Measurements from ENCODE around the gene DEF6.

Gene DEF6

DNA sequence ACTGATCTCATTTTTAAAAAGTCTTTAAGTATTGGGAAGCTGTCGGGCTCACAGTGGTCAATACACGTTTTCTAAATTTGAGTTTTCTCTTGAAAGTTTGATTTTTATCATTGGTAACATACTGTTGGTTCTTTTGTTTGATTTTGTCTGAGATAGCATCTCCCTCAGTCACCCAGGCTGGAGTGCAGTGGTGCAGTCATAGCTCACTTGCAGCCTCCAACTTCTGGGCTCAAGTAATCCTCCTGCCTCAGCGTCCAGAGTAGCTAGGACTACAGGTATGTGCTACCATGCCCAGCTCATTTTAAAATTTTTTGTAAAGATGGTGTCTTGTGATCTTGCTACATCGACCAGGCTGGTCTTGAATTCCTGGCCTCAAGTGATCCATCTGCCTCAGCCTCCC, 53.8 kb downstream of the DEF6 start:
- Histone ChIP-seq H3K9ac (ENCODE audit: low read length) (no peak overlapping the region), H3K79me2 (ENCODE audit: low read length) (no peaks in the 10 kb centered on the region), H3K9me3 (ENCODE audit: insufficient read depth, low read length) (no peaks in the 10 kb centered on the region), H3K36me3 (replicated peaks; ENCODE audit: low read depth, low read length) (peaks cover 16% of the 10 kb centered on the region), H3K4me1 (ENCODE audit: low read length) (peaks cover 15% of the 10 kb centered on the region), H3K4me2 (ENCODE audit: low read length) (no peak overlapping the region), H3K27me3 (ENCODE audit: low read depth, low read length) (no peaks in the 10 kb centered on the region), H3K27ac (ENCODE audit: low read length) (no peak overlapping the region), H2AFZ (ENCODE audit: low read depth, low read length) (no peak overlapping the region), H4K20me1 (ENCODE audit: insufficient read depth, low read length) (peaks cover 2% of the 10 kb centered on the region; the same call in 1 of the 2 replicates), H3K4me3 (ENCODE audit: low read length) (no peak overlapping the region)
- TF ChIP-seq EZH2phosphoT487 (IDR thresholded peaks at IDR 0.05; ENCODE audit: low read depth), result no peak
- TF ChIP-seq, protein P1, sequence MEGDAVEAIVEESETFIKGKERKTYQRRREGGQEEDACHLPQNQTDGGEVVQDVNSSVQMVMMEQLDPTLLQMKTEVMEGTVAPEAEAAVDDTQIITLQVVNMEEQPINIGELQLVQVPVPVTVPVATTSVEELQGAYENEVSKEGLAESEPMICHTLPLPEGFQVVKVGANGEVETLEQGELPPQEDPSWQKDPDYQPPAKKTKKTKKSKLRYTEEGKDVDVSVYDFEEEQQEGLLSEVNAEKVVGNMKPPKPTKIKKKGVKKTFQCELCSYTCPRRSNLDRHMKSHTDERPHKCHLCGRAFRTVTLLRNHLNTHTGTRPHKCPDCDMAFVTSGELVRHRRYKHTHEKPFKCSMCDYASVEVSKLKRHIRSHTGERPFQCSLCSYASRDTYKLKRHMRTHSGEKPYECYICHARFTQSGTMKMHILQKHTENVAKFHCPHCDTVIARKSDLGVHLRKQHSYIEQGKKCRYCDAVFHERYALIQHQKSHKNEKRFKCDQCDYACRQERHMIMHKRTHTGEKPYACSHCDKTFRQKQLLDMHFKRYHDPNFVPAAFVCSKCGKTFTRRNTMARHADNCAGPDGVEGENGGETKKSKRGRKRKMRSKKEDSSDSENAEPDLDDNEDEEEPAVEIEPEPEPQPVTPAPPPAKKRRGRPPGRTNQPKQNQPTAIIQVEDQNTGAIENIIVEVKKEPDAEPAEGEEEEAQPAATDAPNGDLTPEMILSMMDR (IDR thresholded peaks at IDR 0.05; ENCODE audit: low read depth, low read length), result no peak

DNA sequence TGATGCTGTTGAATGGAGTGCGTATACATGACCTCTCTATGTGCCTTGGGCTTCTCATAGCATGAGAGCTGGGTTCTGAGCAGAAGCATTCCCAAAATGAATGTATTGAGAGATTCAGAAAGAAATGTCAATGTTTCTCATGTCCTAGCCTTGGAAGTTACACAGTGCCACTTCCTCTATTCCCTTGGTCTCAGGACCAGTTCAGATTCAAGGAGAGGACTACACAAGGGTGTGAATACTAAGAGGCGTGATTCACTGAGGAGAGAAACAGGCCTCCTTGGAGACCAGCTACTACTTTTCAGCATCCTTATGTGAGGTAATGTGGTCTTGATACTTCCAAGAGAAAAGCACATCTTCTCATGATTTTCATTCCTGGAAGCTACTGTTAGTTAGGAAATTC, 55.1 kb downstream of the DEF6 start:
- Histone ChIP-seq H3K9ac (ENCODE audit: low read length) (no peak overlapping the region), H3K27me3 (ENCODE audit: low read depth, low read length) (no peaks in the 10 kb centered on the region), H3K4me1 (ENCODE audit: low read length) (peaks cover 11% of the 10 kb centered on the region), H4K20me1 (ENCODE audit: insufficient read depth, low read length) (no peaks in the 10 kb centered on the region), H3K4me3 (ENCODE audit: low read length) (no peak overlapping the region), H3K27ac (ENCODE audit: low read length) (no peak overlapping the region), H3K79me2 (ENCODE audit: low read length) (no peaks in the 10 kb centered on the region), H3K4me2 (ENCODE audit: low read length) (no peak overlapping the region), H3K36me3 (replicated peaks; ENCODE audit: low read depth, low read length) (peaks cover 12% of the 10 kb centered on the region), H2AFZ (ENCODE audit: low read depth, low read length) (no peak overlapping the region), H3K9me3 (ENCODE audit: insufficient read depth, low read length) (no peaks in the 10 kb centered on the region)
- TF ChIP-seq EZH2phosphoT487 (IDR thresholded peaks at IDR 0.05; ENCODE audit: low read depth), result no peak
- TF ChIP-seq, protein P1 (IDR thresholded peaks at IDR 0.05; ENCODE audit: low read depth, low read length), result no peak

DNA sequence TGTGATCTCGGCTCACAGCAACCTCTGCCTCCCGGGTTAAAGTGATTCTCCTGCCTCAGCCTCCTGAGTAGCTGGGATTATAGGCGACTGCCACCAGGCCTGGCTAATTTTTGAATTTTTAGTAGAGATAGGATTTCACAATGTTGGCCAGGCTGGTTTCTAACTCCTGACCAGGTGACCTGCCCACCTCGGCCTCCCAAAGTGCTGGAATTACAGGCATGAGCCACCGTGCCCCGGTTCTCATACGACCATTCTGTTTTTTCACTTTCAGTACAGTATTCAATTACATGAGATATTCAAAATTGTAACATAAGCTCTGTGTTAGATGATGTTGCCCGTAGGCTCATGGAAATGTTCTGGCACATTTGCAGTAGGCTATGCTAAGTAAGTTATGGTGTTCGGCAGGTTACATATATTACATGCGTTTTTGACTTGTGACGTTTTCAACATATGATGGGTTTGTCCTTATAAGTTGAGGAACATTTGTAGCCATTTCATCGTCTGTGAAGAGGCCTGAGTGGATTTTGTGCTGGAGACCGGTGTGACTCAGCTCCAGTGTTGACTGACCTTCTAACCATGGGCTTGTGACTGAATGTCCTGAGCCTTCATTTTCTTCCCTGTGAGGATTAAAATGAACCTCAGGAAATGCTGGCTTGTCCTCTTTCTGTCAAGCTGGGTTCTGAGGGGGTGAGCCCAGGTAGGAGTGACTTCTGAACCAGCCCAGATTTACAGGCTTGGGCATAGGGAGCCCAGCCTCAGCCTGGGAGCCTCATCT, 56.9 kb downstream of the DEF6 start:
- Histone ChIP-seq H3K4me2 (ENCODE audit: low read length) (no peak overlapping the region), H3K27ac (ENCODE audit: low read length) (no peak overlapping the region), H3K9ac (ENCODE audit: low read length) (no peak overlapping the region), H3K79me2 (ENCODE audit: low read length) (no peaks in the 10 kb centered on the region), H2AFZ (ENCODE audit: low read depth, low read length) (no peak overlapping the region), H3K9me3 (ENCODE audit: insufficient read depth, low read length) (no peaks in the 10 kb centered on the region), H4K20me1 (ENCODE audit: insufficient read depth, low read length) (no peaks in the 10 kb centered on the region), H3K36me3 (replicated peaks; ENCODE audit: low read depth, low read length) (peaks cover 9% of the 10 kb centered on the region), H3K27me3 (ENCODE audit: low read depth, low read length) (no peaks in the 10 kb centered on the region), H3K4me1 (ENCODE audit: low read length) (no peaks in the 10 kb centered on the region), H3K4me3 (ENCODE audit: low read length) (no peak overlapping the region)
- TF ChIP-seq, protein P1 (IDR thresholded peaks at IDR 0.05; ENCODE audit: low read depth, low read length), result no peak
- TF ChIP-seq EZH2phosphoT487 (IDR thresholded peaks at IDR 0.05; ENCODE audit: low read depth), result no peak

DNA sequence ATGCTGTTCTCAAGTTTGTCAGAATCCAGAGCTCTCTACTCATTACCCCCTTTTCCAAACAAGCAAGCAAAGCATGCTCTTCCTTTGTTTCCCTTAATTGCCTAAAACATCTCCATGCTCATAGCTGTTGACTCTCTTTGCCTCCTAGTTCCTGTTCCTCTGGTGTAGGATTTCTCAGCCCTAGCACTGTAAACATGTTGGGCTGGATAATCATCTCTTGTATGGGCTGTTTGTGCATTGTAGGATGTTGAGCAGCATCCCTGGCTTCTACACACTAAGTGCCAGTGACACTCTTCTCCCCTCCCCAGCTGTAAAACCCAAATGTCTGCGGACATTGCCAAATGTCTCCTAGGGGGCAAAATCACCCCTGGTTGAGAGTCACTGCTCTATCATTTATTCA, 58.8 kb downstream of the DEF6 start:
- H3K4me3 ChIP-seq (ENCODE audit: low read length), result no peak overlapping the region
- TF ChIP-seq, protein P1 (IDR thresholded peaks at IDR 0.05; ENCODE audit: low read depth, low read length), result no peak
- no peak for TF ChIP-seq EZH2phosphoT487 (IDR thresholded peaks at IDR 0.05; ENCODE audit: low read depth)
- H4K20me1 ChIP-seq (ENCODE audit: insufficient read depth, low read length), result no peaks in the 10 kb centered on the region
- H3K9me3 ChIP-seq (ENCODE audit: insufficient read depth, low read length), result no peaks in the 10 kb centered on the region
- H3K4me1 ChIP-seq (ENCODE audit: low read length), result no peaks in the 10 kb centered on the region
- H3K36me3 ChIP-seq (replicated peaks; ENCODE audit: low read depth, low read length), result peaks cover 9% of the 10 kb centered on the region
- no peak overlapping the region for H3K9ac ChIP-seq (ENCODE audit: low read length)
- no peak overlapping the region for H3K27ac ChIP-seq (ENCODE audit: low read length)
- H2AFZ ChIP-seq (ENCODE audit: low read depth, low read length), result no peak overlapping the region
- no peaks in the 10 kb centered on the region for H3K27me3 ChIP-seq (ENCODE audit: low read depth, low read length)
- H3K4me2 ChIP-seq (ENCODE audit: low read length), result no peak overlapping the region
- no peaks in the 10 kb centered on the region for H3K79me2 ChIP-seq (ENCODE audit: low read length)
